Suppressor macrophage (primary cell): ENCODE measurements around the gene TEX48.
A peak's percentile ranks its signal among the peaks of the same experiment; 100 is the strongest.

ENCODE experiments used
- DNase-seq, 4 experiments: peaks; one replicate each; pipeline ENCODE4 v3.0.0-alpha.2; 2020 to 2022

The TEX48 gene

DNA sequence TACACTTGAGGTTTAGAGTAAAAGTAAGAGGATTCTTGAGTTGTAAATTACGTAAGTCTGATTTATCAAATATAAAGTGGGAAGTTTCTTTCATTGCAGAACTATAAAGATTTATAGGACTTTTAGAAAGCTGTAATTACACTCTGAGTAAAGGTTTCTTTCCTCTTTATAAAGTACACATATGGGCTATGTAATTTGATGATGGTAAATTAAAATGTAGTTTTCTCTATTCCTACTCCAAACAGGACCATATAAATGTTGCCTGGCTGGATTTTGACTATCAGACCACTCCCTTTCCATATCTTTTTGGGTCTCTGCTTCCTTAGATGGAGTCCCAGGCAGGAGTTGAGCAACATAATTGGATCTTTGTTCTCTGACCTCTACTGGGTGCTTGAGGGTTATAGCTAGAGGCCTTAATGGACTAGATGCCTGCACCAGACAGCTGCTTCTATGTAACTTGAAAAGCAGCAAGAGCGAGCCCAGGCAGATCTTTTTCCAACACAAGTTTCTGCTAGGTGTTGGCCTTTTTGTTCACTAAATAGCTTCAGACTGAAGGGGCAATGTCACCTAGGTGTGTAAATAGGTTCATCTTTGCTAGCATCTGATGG is 11.4 kb upstream of the TEX48 start:
- no peak for DNase-seq

- DNase-seq: no peak
Observed at GRCh38 chr9:114691956-114692295, 9.9 kb upstream of the TEX48 start.

GRCh38 chr9:114691046-114691955 is 9.3 kb upstream of the TEX48 start:
- peak; percentile 43 to 71 (median 68) for DNase-seq

DNA sequence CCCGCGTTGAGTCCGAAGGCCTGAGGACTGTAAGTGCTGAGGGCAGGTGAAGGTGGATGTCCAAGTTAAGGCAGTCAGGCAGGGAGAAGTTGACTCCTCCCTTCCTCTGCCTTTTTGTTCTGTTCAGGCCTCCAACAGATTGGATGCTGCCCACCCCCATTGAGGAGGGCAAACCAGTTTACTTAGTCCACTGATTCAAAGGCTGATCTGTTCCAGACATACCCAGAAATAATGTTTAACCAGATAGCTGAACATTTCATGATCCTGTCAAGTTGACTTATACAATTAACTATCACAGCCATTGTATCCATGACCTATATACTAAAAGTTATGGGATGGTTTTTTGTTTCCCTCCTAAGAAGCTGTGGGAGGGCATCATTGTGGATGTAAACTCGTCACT is 8.3 kb upstream of the TEX48 start:
- no peak for DNase-seq

DNA sequence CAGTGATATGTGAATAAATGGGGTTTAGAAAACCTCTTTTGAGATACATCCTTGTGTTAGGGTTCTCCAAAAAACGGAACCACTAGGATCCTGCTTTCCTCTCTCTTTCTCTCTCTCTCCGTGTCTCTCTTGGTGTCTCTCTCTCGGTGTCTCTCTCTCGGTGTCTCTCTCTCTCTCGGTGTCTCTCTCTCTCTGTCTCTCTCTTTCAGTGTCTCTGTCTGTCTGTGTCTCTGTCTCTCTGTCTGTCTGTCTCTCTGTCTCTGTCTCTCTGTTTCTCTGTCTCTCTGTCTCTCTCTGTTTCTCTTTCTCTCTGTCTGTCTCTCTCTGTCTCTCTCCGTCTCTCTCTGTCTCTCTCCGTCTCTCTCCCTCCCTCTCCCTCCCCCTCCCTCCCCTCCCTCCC is 7.8 kb upstream of the TEX48 start:
- no peak for DNase-seq

DNA sequence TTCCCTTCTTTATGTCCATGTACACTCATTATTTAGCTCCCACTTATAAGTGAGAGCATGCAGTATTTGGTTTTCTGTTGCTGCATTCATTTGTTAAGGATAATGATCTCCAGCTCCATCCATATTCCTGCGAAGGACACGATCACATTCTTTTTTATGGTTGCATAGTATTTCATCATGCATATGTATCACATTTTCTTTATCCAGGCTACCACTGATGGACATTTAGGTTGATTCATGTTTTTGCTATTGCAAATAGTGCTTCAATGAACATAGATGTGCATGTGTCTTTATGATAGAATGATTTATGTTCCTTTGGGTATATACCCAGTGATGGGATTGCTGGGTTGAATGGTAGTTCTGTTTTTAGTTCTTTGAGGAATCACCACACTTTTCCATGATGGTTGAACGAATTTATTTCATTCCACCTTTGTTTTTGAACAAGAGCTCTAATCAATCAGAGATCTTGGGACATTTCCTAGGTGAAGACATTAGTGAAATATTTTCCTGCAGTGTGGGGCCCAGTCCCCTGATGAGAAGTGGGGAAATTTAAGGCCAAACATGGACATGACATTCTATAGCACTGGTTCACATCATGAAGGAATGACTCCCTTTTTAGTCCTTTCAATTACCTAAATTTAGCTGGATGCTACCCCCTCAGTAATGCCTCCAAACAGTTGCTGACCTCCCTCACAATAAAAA is 7.1 kb upstream of the TEX48 start:
- no peak for DNase-seq

- no peak for DNase-seq
Observed at GRCh38 chr9:114688379-114688778, 6.4 kb upstream of the TEX48 start.

- DNase-seq: no peak
Observed at GRCh38 chr9:114687034-114687433, 5.0 kb upstream of the TEX48 start.

DNA sequence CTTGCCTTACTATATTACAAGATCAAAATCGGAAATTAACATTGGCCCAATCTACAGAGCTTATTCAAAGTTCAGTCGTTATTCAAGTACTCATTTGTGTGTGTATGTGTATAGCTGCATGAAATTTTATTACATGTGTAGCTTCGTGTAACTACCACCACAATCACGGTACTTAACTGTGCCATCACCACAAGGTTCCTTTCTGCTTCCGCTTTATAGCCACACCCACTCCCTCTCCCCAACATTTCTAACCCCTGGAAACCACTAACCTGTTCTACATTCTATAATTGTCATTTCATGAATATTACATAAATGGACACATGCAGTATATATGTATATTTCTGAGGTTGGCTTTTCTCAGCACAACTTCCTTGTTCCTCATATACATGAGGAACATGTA is 4.0 kb upstream of the TEX48 start:
- DNase-seq: peak in 2 of 4 experiments; percentile 25 to 26

DNA sequence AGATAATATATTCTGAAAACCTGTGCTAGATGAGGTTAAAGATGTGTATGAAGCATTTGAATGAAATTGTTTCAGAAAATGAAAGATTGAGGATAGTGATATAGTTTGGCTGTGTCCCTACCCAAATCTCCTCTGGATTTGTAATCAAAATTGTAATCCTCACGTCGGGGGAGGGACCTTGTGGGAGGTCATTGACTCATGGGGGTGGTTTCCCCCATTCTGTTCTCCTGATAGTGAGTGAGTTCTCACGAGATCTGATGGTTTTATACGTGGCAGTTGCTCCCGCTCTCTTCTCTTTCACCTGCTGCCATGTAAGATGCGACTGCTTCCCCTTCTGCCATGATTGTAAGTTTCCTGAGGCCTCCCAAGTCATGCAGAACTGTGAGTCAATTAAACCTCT is 2.0 kb upstream of the TEX48 start:
- DNase-seq: no peak

- no peak for DNase-seq
Observed at GRCh38 chr9:114682846-114683245, 854 bp upstream of the TEX48 start.

DNA sequence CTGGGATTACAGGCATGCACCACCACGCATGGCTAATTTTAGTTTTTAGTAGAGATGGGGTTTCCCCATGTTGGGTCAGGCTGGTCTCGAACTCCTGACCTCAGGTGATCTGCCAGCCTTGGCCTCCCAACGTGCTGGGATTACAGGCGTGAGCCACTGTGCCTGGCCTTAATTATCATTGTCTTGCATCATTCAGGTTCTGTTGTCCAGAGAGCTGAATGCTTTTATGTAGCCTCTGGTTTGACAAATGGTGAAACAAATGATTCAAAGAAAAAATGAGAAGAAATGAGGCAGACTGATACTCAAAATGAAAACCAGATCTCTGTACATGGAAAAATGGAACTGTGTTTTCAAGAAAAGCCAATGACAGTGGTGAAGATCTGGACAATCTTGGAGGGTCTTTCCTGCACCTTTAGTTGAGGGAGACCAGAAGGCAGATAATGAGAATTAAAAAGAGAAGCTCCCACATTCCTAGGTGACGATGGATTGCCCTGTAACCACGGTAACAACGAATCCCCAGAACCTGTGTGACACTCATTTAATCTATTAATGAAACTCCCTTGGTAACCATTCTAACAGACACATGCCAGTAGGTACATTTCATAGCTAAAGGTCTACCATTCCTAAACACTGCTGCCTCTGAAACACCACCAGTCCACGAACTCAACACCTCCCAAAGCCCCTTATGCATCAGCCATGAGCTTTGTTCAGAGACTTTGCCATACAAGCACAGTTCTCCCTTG is 1.6 kb downstream of the TEX48 start:
- no peak for DNase-seq

GRCh38 chr9:114678795-114679194 is 3.2 kb downstream of the TEX48 start:
- DNase-seq: peak in 2 of 4 experiments; percentile 27 to 58

DNA sequence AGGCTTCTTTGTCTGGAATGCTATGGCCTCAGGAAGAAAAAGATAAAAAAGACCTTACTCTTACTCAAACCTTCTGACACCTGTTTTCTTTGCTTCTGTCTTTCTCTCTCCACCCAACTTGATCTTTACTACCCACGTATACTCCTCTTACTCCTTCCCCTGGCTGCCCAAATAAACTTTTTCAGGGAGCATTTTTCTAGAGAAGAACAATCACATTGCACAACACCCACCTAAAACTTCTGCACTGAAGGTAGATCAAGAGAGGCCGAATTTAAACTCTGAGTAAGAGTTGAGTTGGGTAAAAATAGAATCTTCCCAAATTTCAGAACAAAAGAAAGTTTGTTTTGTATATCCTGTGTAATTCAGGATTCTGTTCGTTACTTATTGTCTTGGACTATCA is 3.9 kb downstream of the TEX48 start:
- DNase-seq: no peak

- DNase-seq: peak; percentile 41 to 75 (median 60)
Observed at GRCh38 chr9:114677418-114677817, 4.6 kb downstream of the TEX48 start.

- DNase-seq: no peak
Observed at GRCh38 chr9:114676901-114677300, 5.1 kb downstream of the TEX48 start.

DNA sequence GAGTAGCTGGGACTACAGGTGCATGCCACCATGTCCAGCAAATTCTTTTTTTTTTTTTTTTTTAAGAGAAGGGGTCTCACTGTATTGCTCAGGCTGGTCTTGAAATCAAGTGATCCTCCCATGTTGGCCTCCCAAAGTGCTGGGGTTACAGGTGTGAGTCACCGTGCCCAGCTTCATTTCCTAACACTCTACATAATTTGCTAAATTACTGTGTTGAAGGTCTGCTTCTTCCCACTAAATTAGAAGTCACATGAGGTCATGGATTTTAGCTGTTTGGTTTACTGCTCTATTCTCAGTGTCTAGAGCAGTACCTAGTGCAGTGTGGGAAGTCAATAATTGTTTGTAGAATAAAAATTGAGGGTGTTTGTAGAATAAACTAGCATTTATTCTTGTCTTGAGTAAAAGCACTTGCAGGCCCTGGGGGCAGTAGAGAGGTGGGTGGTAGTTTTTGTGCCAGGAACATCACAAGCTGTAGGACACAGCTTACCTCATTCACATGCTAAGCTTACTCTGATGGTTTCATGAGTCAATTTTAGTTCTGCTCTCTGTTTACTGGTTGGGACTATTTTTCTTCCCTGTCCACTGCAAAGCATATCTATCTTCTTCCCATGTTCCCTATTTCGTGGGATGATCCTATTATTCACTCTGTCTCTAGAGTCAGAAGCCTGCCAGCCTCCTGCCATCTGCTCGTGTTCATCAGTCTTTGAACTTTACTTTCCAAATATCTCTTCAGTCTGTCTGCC is 7.0 kb downstream of the TEX48 start:
- peak; percentile 42 to 72 (median 55) for DNase-seq

DNA sequence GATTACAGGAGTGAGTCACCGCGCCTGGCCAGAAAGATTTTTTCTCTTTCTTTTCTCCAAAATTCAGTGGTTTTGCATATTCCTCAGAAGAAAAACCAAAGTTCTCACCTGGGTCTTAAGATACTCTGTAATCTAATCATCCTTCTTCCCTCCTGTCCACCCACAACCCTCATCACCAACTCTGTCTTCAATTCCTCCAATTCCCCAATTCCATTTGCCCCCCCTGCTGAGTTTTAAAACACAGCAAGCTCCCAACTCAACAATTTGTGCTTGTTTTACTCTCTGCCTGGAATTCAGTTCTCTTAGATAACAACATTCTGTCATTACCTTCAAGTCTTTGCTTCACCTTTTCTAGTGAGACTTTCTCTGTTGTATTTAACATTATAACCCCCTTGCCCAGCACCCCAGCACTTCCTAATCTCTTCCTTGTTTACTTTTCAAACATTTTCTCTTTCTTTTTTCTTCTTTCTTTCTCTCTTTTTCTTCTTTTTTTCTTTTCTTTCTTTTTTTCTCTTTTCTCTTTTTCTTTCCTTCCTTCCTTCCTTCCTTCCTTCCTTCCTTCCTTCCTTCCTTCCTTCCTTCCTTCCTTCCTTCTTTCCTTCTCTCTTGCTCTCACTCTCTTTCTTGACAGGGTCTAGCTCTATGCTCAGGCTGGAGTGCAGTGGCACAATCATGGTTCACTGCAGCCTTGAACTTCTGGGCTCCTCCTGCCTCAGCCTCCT is 7.8 kb downstream of the TEX48 start:
- no peak for DNase-seq

DNA sequence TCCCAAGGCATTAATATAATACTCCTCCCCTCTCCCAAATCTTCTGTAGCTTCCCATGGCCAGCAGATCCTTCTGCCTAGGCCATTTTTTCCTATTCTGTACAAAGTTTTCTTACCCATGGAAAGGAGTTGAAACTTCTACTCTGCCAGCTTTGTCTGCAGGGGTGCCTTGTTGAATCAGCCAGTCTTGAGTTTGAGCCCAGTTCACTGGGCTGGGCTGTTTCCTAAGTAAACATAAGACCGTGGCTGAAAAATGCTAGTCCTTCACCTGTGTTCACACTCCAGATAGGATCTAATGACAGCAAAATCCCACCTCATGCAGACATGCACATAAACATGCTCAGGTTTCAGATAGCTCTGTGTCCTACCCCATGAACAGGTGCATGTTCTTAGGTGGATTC is 10.4 kb downstream of the TEX48 start:
- no peak for DNase-seq

- no peak for DNase-seq
Observed at GRCh38 chr9:114669961-114670360, 12.0 kb downstream of the TEX48 start.

GRCh38 chr9:114668146-114668545 is 13.8 kb downstream of the TEX48 start:
- no peak for DNase-seq
